ENCODE data around the gene DNAH5. TPM values are rescaled to one million over a fixed set of nuclear protein-coding genes. Genes with fewer than 3 reads are reported as not detected.

DNAH5 gene
- total RNA-seq, 1 experiment from 2014 or later = 0.14 TPM

GRCh38 chr5:13660072-13660471 is 284.4 kb downstream of the DNAH5 start:
- intact Hi-C loops (cut with micrococcal nuclease; ENCODE audit: unreplicated experiment) = loop anchor here (5.0 to 10.0 kb wide), 2 partner anchors 183 to 295 kb away; no protein-coding TSS in a partner anchor
- Mint-ChIP-seq H3K4me1 (ENCODE audit: low read depth, unreplicated experiment) (peaks cover 12% of the 10 kb centered on the region), H3K36me3 (ENCODE audit: insufficient read depth, unreplicated experiment) (no peaks in the 10 kb centered on the region), H3K27me3 (ENCODE audit: insufficient read depth, unreplicated experiment) (no peaks in the 10 kb centered on the region), H3K27ac (ENCODE audit: unreplicated experiment) (no peak overlapping the region), H3K9me3 (ENCODE audit: unreplicated experiment) (peaks cover 9% of the 10 kb centered on the region), H3K4me3 (ENCODE audit: unreplicated experiment) (no peak overlapping the region)
- H3K4me1 ChIP-seq = peaks cover under 1% of the 10 kb centered on the region; the same call in 1 of the 2 replicates
- no TSS peak for BruUV-seq (replicated peaks)
- peak in 1 of 2 experiments; percentile 30 for TF ChIP-seq CTCF (IDR thresholded peaks at IDR 0.05; ENCODE audit: insufficient read depth in 1 of 2, low read depth in 1 of 2, low read length in 1 of 2, severe bottlenecking in 1 of 2, unreplicated experiment in 1 of 2)
- H3K27me3 ChIP-seq (replicated peaks; ENCODE audit: control insufficient read depth, insufficient read depth, low read length) = no peaks in the 10 kb centered on the region
- H3K36me3 ChIP-seq (ENCODE audit: control insufficient read depth, insufficient read depth, low read length) = no peaks in the 10 kb centered on the region
- ChIA-PET CTCF (interaction anchor here (0.6 to 1.3 kb wide), 4 partner anchors 59 to 408 kb away, joined by 3 to 8 read pairs (median 4); no protein-coding TSS in a partner anchor), POLR2A (no interaction called here)
- H3K9me3 ChIP-seq = no peaks in the 10 kb centered on the region
- H3K4me3 ChIP-seq (ENCODE audit: low read depth, low read length) = no peak overlapping the region
- DNase-seq = peak in 1 of 2 experiments; percentile 12

- H3K4me1 Mint-ChIP-seq (ENCODE audit: low read depth, unreplicated experiment) = peaks cover 19% of the 10 kb centered on the region
- H3K36me3 Mint-ChIP-seq (ENCODE audit: insufficient read depth, unreplicated experiment) = no peaks in the 10 kb centered on the region
- no peaks in the 10 kb centered on the region for H3K27me3 Mint-ChIP-seq (ENCODE audit: insufficient read depth, unreplicated experiment)
- Histone ChIP-seq H3K36me3 (ENCODE audit: control insufficient read depth, insufficient read depth, low read length) (no peaks in the 10 kb centered on the region), H3K9me3 (no peaks in the 10 kb centered on the region), H3K27me3 (replicated peaks; ENCODE audit: control insufficient read depth, insufficient read depth, low read length) (no peaks in the 10 kb centered on the region), H3K4me3 (ENCODE audit: low read depth, low read length) (no peak overlapping the region), H3K4me1 (peaks cover 7% of the 10 kb centered on the region)
- intact Hi-C loops (cut with micrococcal nuclease; ENCODE audit: unreplicated experiment) = no loop called here
- POLR2A ChIA-PET = no interaction called here
- BruUV-seq (replicated peaks) = no TSS peak
- no peak overlapping the region for H3K27ac Mint-ChIP-seq (ENCODE audit: unreplicated experiment)
- CTCF ChIA-PET = interaction anchor here (0.6 to 1.3 kb wide), 2 partner anchors 86 to 181 kb away, joined by 3 to 8 read pairs; no protein-coding TSS in a partner anchor
- no peak overlapping the region for H3K4me3 Mint-ChIP-seq (ENCODE audit: unreplicated experiment)
- H3K9me3 Mint-ChIP-seq (ENCODE audit: unreplicated experiment) = peaks cover 15% of the 10 kb centered on the region
- no peak for TF ChIP-seq CTCF (IDR thresholded peaks at IDR 0.05; ENCODE audit: insufficient read depth in 1 of 2, low read depth in 1 of 2, low read length in 1 of 2, severe bottlenecking in 1 of 2, unreplicated experiment in 1 of 2)
- DNase-seq = no peak
Observed at GRCh38 chr5:13659391-13659790, 285.1 kb downstream of the DNAH5 start.

- H3K27me3 ChIP-seq (replicated peaks; ENCODE audit: control insufficient read depth, insufficient read depth, low read length) = no peaks in the 10 kb centered on the region
- Mint-ChIP-seq H3K27me3 (ENCODE audit: insufficient read depth, unreplicated experiment) (no peaks in the 10 kb centered on the region), H3K36me3 (ENCODE audit: insufficient read depth, unreplicated experiment) (no peaks in the 10 kb centered on the region), H3K27ac (ENCODE audit: unreplicated experiment) (no peak overlapping the region), H3K9me3 (ENCODE audit: unreplicated experiment) (peaks cover 22% of the 10 kb centered on the region), H3K4me1 (ENCODE audit: low read depth, unreplicated experiment) (peaks cover 25% of the 10 kb centered on the region), H3K4me3 (ENCODE audit: unreplicated experiment) (no peak overlapping the region)
- no peak for DNase-seq
- intact Hi-C loops (cut with micrococcal nuclease; ENCODE audit: unreplicated experiment) = no loop called here
- H3K4me1 ChIP-seq = peaks cover 14% of the 10 kb centered on the region
- no peaks in the 10 kb centered on the region for H3K36me3 ChIP-seq (ENCODE audit: control insufficient read depth, insufficient read depth, low read length)
- no TSS peak for BruUV-seq (replicated peaks)
- H3K9me3 ChIP-seq = no peaks in the 10 kb centered on the region
- POLR2A ChIA-PET = no interaction called here
- H3K4me3 ChIP-seq (ENCODE audit: low read depth, low read length) = no peak overlapping the region
- CTCF ChIA-PET = interaction anchor here (0.6 kb wide), 1 partner anchor 86 kb away, joined by 3 read pairs; no protein-coding TSS in a partner anchor
- no peak for TF ChIP-seq CTCF (IDR thresholded peaks at IDR 0.05; ENCODE audit: insufficient read depth in 1 of 2, low read depth in 1 of 2, low read length in 1 of 2, severe bottlenecking in 1 of 2, unreplicated experiment in 1 of 2)
Observed at GRCh38 chr5:13658761-13659160, 285.7 kb downstream of the DNAH5 start.
